Activated CD8-positive, alpha-beta T cell treated with anti-CD3 and anti-CD28 coated beads for 36 hours (primary cell): Measurements from ENCODE around the gene FUT8. TPM values are rescaled to one million over a fixed set of nuclear protein-coding genes. Genes with fewer than 3 reads are reported as not detected.

Experiments
- ATAC-seq: fragments of 200-7000 bp; cut with Tn5 transposase; one replicate; pipeline ENCODE4 v1.10.0; 2021; ENCODE audit warnings: mild to moderate bottlenecking, moderate library complexity
- CTCF ChIA-PET: fragments of 350-600 bp; sonication (Branson Sonifier 250); formaldehyde crosslinking; loops from one replicate; lab custom pipeline; 2021; ENCODE audit warnings: antibody characterized with exemption; lab: Charles Lee
- POLR2A ChIA-PET: fragments of 350-600 bp; sonication (Branson Sonifier 250); formaldehyde crosslinking; loops from one replicate; lab custom pipeline; 2021; ENCODE audit warnings: antibody characterized with exemption; lab: Charles Lee
- DNase-seq: peaks from one replicate; pipeline ENCODE4 v3.0.0-alpha.2; 2020
- H3K27ac Mint-ChIP-seq: one replicate; pipeline ENCODE4 v1.8.0; 2021; ENCODE audit warnings: mild to moderate bottlenecking, mixed read lengths
- H3K27me3 Mint-ChIP-seq: one replicate; pipeline ENCODE4 v1.8.0; 2021; ENCODE audit warnings: mixed read lengths
- H3K36me3 Mint-ChIP-seq: one replicate; pipeline ENCODE4 v1.8.0; 2021; ENCODE audit warnings: low read depth, mixed read lengths
- H3K4me1 Mint-ChIP-seq: one replicate; pipeline ENCODE4 v1.8.0; 2021; ENCODE audit warnings: low read depth, mixed read lengths
- H3K4me3 Mint-ChIP-seq: one replicate; pipeline ENCODE4 v1.8.0; 2021; ENCODE audit warnings: mild to moderate bottlenecking, moderate library complexity, mixed read lengths
- H3K9me3 Mint-ChIP-seq: one replicate; pipeline ENCODE4 v1.8.0; 2021; ENCODE audit warnings: mixed read lengths
- CTCF ChIP-seq: fragments of 200-600 bp; IDR thresholded peaks from one replicate; pipeline ENCODE4 v1.8.0; 2022; ENCODE audit warnings: antibody characterized with exemption, mild to moderate bottlenecking
- intact Hi-C: fragments of 100-400 bp; cut with micrococcal nuclease; formaldehyde crosslinking; loops from one replicate; pipeline ENCODE4 v1.10.0; 2022
- total RNA-seq, 2 experiments: library from RNA; stranded (reverse); gene quantifications; one replicate each; pipeline ENCODE4 v1.2.3, GENCODE V29; 2021

FUT8 gene
- total RNA-seq, 2 experiments from 2014 or later = 55.7 to 61.0 TPM

- Mint-ChIP-seq H3K9me3 (peaks cover 12% of the 10 kb centered on the region), H3K27me3 (no peaks in the 10 kb centered on the region), H3K4me1 (peaks cover 51% of the 10 kb centered on the region), H3K4me3 (no peak overlapping the region), H3K36me3 (peaks cover 29% of the 10 kb centered on the region), H3K27ac (peak overlapping the region; percentile 79)
- DNase-seq = peak; percentile 21
- intact Hi-C loops = no loop called here
- TF ChIP-seq CTCF = no peak
- ATAC-seq = peak; percentile 48
- ChIA-PET POLR2A (no interaction called here), CTCF (interaction anchor here (0.7 to 1.6 kb wide), 2 partner anchors 19 to 66 kb away, joined by 3 to 4 read pairs; no protein-coding TSS in a partner anchor)
Measured at GRCh38 chr14:65496178-65496993, 83.9 kb downstream of the FUT8 start.

DNA sequence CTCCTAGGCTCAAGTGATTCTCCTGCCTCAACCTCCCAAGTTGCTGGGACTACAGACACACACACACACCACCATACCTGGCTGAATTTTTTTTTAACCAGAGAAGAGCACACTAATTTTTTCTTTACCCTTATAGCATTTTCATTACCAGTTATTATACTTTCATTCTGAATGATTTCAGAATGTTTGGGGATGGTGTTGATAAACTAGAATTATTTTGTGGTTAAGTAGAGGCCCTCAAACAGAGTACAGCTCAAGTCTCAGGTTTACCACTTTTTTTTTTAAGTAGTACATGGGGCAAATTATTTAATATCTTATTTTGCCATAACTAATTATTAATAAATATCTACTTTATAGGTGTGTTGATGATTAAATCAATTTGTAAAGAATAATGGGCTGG is 86.6 kb downstream of the FUT8 start:
- H3K27ac Mint-ChIP-seq = no peak overlapping the region
- no peak overlapping the region for H3K4me3 Mint-ChIP-seq
- ChIA-PET POLR2A (interaction anchor here (0.5 to 0.6 kb wide), 2 partner anchors 48 to 115 kb away, joined by 3 read pairs; no protein-coding TSS in a partner anchor), CTCF (no interaction called here)
- no peak for TF ChIP-seq CTCF
- intact Hi-C loops = no loop called here
- H3K4me1 Mint-ChIP-seq = peaks cover 63% of the 10 kb centered on the region
- H3K36me3 Mint-ChIP-seq = peaks cover 25% of the 10 kb centered on the region
- H3K9me3 Mint-ChIP-seq = peaks cover 10% of the 10 kb centered on the region
- DNase-seq = no peak
- ATAC-seq = no peak
- no peaks in the 10 kb centered on the region for H3K27me3 Mint-ChIP-seq

GRCh38 chr14:65500075-65500474 is 87.5 kb downstream of the FUT8 start:
- Mint-ChIP-seq H3K36me3 (peaks cover 26% of the 10 kb centered on the region), H3K27me3 (no peaks in the 10 kb centered on the region), H3K9me3 (peaks cover 10% of the 10 kb centered on the region), H3K4me1 (peaks cover 63% of the 10 kb centered on the region), H3K27ac (no peak overlapping the region), H3K4me3 (no peak overlapping the region)
- CTCF ChIA-PET = interaction anchor here (0.7 to 1.4 kb wide), 5 partner anchors 14 to 538 kb away, joined by 3 to 4 read pairs (median 3); no protein-coding TSS in a partner anchor
- no peak for TF ChIP-seq CTCF
- DNase-seq = no peak
- POLR2A ChIA-PET = interaction anchor here (0.6 kb wide), 2 partner anchors 28 to 458 kb away, joined by 3 read pairs; no protein-coding TSS in a partner anchor
- ATAC-seq = no peak
- intact Hi-C loops = no loop called here

- peak overlapping the region; percentile 16 for H3K27ac Mint-ChIP-seq
- peaks cover 20% of the 10 kb centered on the region for H3K36me3 Mint-ChIP-seq
- ChIA-PET CTCF (interaction anchor here (1.2 to 1.4 kb wide), 4 partner anchors 8 to 86 kb away, joined by 3 to 9 read pairs (median 4); no protein-coding TSS in a partner anchor), POLR2A (no interaction called here)
- H3K4me1 Mint-ChIP-seq = peaks cover 57% of the 10 kb centered on the region
- DNase-seq (no peak), ATAC-seq (peak; percentile 60)
- peaks cover 5% of the 10 kb centered on the region for H3K9me3 Mint-ChIP-seq
- intact Hi-C loops = no loop called here
- no peak overlapping the region for H3K4me3 Mint-ChIP-seq
- no peak for TF ChIP-seq CTCF
- H3K27me3 Mint-ChIP-seq = no peaks in the 10 kb centered on the region
Measured at GRCh38 chr14:65501328-65501727, 88.8 kb downstream of the FUT8 start.

- TF ChIP-seq CTCF = no peak
- peaks cover 2% of the 10 kb centered on the region for H3K9me3 Mint-ChIP-seq
- DNase-seq (no peak), ATAC-seq (peak; percentile 34)
- ChIA-PET CTCF (interaction anchor here (1.4 to 1.9 kb wide), 4 partner anchors 8 to 25 kb away, joined by 3 to 6 read pairs (median 4); no protein-coding TSS in a partner anchor), POLR2A (no interaction called here)
- intact Hi-C loops = no loop called here
- H3K4me1 Mint-ChIP-seq = peaks cover 50% of the 10 kb centered on the region
- peaks cover 25% of the 10 kb centered on the region for H3K36me3 Mint-ChIP-seq
- H3K4me3 Mint-ChIP-seq = no peak overlapping the region
- no peak overlapping the region for H3K27ac Mint-ChIP-seq
- no peaks in the 10 kb centered on the region for H3K27me3 Mint-ChIP-seq
Measured at GRCh38 chr14:65502676-65503124, 90.2 kb downstream of the FUT8 start.
